ENCODE measurements around the gene PLCD1. TPM values are rescaled to one million over a fixed set of nuclear protein-coding genes. Genes with fewer than 3 reads are reported as not detected.

Gene PLCD1
- total RNA-seq, 1 experiment from 2014 or later: 13.5 TPM

DNA sequence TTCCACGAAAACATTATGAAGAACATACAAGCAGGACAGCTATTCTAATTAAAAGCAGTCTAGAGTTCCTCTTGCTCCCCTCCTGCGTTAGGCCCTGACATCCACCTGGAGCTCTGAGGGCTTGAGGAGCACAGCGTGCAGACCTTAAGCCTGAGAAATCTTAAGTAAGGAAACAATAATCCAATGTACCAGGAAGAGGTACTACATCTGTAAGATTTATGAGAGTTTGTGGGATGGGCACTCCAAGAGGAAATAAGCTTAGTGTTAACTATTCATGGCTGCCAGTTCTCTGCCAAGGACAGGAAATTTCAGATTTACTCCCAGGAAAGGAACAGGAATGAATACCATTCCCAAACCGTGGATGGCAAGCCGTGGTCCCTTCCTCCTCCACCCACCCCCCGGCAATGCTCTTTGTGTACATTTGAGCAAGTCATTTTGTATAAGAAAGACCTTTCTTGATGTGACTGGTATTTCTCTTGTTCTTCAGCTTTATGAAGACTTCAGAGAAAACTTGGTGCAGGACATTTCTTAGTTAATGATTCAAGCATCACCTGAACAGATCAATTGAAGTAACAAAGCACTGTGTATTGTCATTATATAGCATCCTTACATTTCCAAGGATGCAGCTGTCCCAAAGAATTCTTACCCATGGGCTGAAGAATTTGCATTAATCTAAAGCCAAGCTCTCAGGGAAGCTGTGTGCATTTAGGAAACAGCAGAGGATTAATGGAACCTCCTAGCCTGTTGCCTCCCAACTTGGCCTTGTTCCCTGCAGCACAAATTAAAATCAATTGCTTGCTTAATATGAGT, 67.6 kb downstream of the PLCD1 start:
- Histone ChIP-seq H3K4me1 (replicated peaks; ENCODE audit: insufficient read depth) (no peaks in the 10 kb centered on the region), H3K36me3 (ENCODE audit: low read depth) (peaks cover 5% of the 10 kb centered on the region; the same call in 1 of the 2 replicates), H3F3A (ENCODE audit: insufficient read depth, low read depth) (no peaks in the 10 kb centered on the region), H3K9me3 (ENCODE audit: insufficient read depth, low read depth) (no peaks in the 10 kb centered on the region), H3K27ac (no peak overlapping the region), H2AFZ (no peak overlapping the region), H4K20me1 (ENCODE audit: insufficient read depth) (no peaks in the 10 kb centered on the region), H3K79me2 (ENCODE audit: low read depth) (no peaks in the 10 kb centered on the region), H3K4me2 (no peak overlapping the region), H3K27me3 (ENCODE audit: insufficient read depth, low read depth) (no peaks in the 10 kb centered on the region), H3K4me3 (no peak overlapping the region), H3K9me2 (ENCODE audit: insufficient read depth) (no peaks in the 10 kb centered on the region)
- DNase-seq: no peak
- CTCF ChIA-PET: no interaction called here
- TF ChIP-seq EZH2 (IDR thresholded peaks at IDR 0.05; ENCODE audit: low read depth) (no peak), CTCF (conservative IDR thresholded peaks at IDR 0.05) (no peak)
- BruUV-seq (replicated peaks): no TSS peak
- intact Hi-C loops (cut with micrococcal nuclease; ENCODE audit: unreplicated experiment): no loop called here
- POLR2A ChIA-PET (ENCODE audit: unreplicated experiment): no interaction called here

- H3K4me2 ChIP-seq: no peak overlapping the region
- intact Hi-C loops (cut with micrococcal nuclease; ENCODE audit: unreplicated experiment): no loop called here
- H2AFZ ChIP-seq: no peak overlapping the region
- ChIA-PET POLR2A (ENCODE audit: unreplicated experiment) (interaction anchor here (0.7 kb wide), 1 partner anchor 106 kb away, joined by 3 read pairs; no protein-coding TSS in a partner anchor), CTCF (no interaction called here)
- no peaks in the 10 kb centered on the region for H3K9me3 ChIP-seq (ENCODE audit: insufficient read depth, low read depth)
- H3K9me2 ChIP-seq (ENCODE audit: insufficient read depth): no peaks in the 10 kb centered on the region
- no peak overlapping the region for H3K4me3 ChIP-seq
- peaks cover 4% of the 10 kb centered on the region; the same call in 1 of the 2 replicates for H3F3A ChIP-seq (ENCODE audit: insufficient read depth, low read depth)
- H3K36me3 ChIP-seq (ENCODE audit: low read depth): peaks cover 6% of the 10 kb centered on the region; the same call in 1 of the 2 replicates
- TF ChIP-seq CTCF (conservative IDR thresholded peaks at IDR 0.05) (no peak), EZH2 (IDR thresholded peaks at IDR 0.05; ENCODE audit: low read depth) (no peak)
- H3K79me2 ChIP-seq (ENCODE audit: low read depth): no peaks in the 10 kb centered on the region
- no peaks in the 10 kb centered on the region for H4K20me1 ChIP-seq (ENCODE audit: insufficient read depth)
- BruUV-seq (replicated peaks): no TSS peak
- H3K4me1 ChIP-seq (replicated peaks; ENCODE audit: insufficient read depth): no peaks in the 10 kb centered on the region
- no peak overlapping the region for H3K27ac ChIP-seq
- no peak for DNase-seq
- no peaks in the 10 kb centered on the region for H3K27me3 ChIP-seq (ENCODE audit: insufficient read depth, low read depth)
These were observed 71.9 kb downstream of the PLCD1 start for GRCh38 chr3:37957539-37957936.

Small RNA genes lying within 50 kb of the gene (microRNA-seq; reads per million reads assigned to microRNA genes)
- gene MIR26A1 (ENCODE audit: borderline number of aligned reads, borderline replicate concordance): 16.2 reads per million, percentile 28 among the genes with 10 or more reads in this experiment

Other genes with a start within 250 kb of the PLCD1 start
- 118 and 124 TPM in 2 replicates for gene CTDSPL, start 167.8 kb downstream of the PLCD1 start, total RNA-seq (2021)
- gene VILL, start 38.9 kb downstream of the PLCD1 start, total RNA-seq (2021): 14.1 and 14.7 TPM in 2 replicates
- 0.35 and 0.45 TPM in 2 replicates for gene DLEC1, start 9.6 kb upstream of the PLCD1 start, total RNA-seq (2021)
- gene ACAA1, start 107.5 kb upstream of the PLCD1 start, total RNA-seq (2021): 58.9 and 65.8 TPM in 2 replicates
- 25.0 and 27.4 TPM in 2 replicates for gene MYD88, start 109.0 kb upstream of the PLCD1 start, total RNA-seq (2021)
- 50.2 and 54.3 TPM in 2 replicates for gene OXSR1, start 135.9 kb upstream of the PLCD1 start, total RNA-seq (2021)
- 0.40 and 0.44 TPM in 2 replicates for gene SLC22A13, start 236.2 kb upstream of the PLCD1 start, total RNA-seq (2021)